Cardiac fibroblast (primary cell): ENCODE data around the gene GALM.
"Not testable (repeated sequence)": the region's sequence is repeated elsewhere in the genome, so short reads cannot be mapped to it uniquely, and the experiment has no call there.

Experiments used
- DNase-seq, 2 donors: peaks; one replicate each; pipeline versions ENCODE4 v3.0.0 to v3.0.0-alpha.2; 2010; ENCODE audit warnings: low read depth in 2 of 2
- H3K4me3 ChIP-seq, 2 donors: replicated peaks in 1 of 2; 1 replicate in 1 of 2; 2 replicates in 1 of 2; pipeline ENCODE4 v1.5.1; 2011; ENCODE audit warnings: low read depth in 2 of 2, low read length in 2 of 2, mild to moderate bottlenecking in 2 of 2, moderate library complexity in 1 of 2
- CTCF ChIP-seq: IDR thresholded peaks from one replicate; pipeline ENCODE4 v1.5.1; 2011; ENCODE audit warnings: low read depth, mild to moderate bottlenecking, low read length, inconsistent platforms

The GALM gene

GRCh38 chr2:38712413-38712812 is 46.5 kb downstream of the GALM start:
- no peak overlapping the region for H3K4me3 ChIP-seq
- no peak for TF ChIP-seq CTCF

GRCh38 chr2:38712871-38713270 is 47.0 kb downstream of the GALM start:
- no peak for TF ChIP-seq CTCF
- H3K4me3 ChIP-seq, result no peak overlapping the region
- DNase-seq, result no peak

More at GRCh38 chr2:38712413-38712812, 46.5 kb downstream of the GALM start:
- DNase-seq, result no peak

GRCh38 chr2:38713338-38713737 is 47.4 kb downstream of the GALM start:
- no peak overlapping the region for H3K4me3 ChIP-seq
- no peak for TF ChIP-seq CTCF
- DNase-seq, result no peak

GRCh38 chr2:38714941-38715340 is 49.0 kb downstream of the GALM start:
- not testable (repeated sequence) for DNase-seq, H3K4me3 ChIP-seq

- no peak for TF ChIP-seq CTCF
- no peak overlapping the region for H3K4me3 ChIP-seq
- DNase-seq, result peak; percentile 76 to 85
Measured at GRCh38 chr2:38716185-38716584, 50.3 kb downstream of the GALM start.

- H3K4me3 ChIP-seq, result no peak overlapping the region
- DNase-seq, result no peak
- TF ChIP-seq CTCF, result no peak
Measured at GRCh38 chr2:38718601-38719000, 52.7 kb downstream of the GALM start.

GRCh38 chr2:38719706-38720105 is 53.8 kb downstream of the GALM start:
- TF ChIP-seq CTCF, result no peak

More at GRCh38 chr2:38719706-38720105, 53.8 kb downstream of the GALM start:
- DNase-seq, result no peak
- H3K4me3 ChIP-seq, result no peak overlapping the region
